T-helper 2 cell (primary cell): ENCODE results near the gene DLAT.
A peak's percentile ranks its signal among the peaks of the same experiment; 100 is the strongest.
"Not testable (repeated sequence)": the region's sequence is repeated elsewhere in the genome, so short reads cannot be mapped to it uniquely, and the experiment has no call there.

Experiments used
- DNase-seq, 5 experiments: peaks; one replicate each; pipeline versions ENCODE4 v3.0.0 to v3.0.0-alpha.2; 2012 to 2022

Gene DLAT

GRCh38 chr11:112050721-112051120 is 25.5 kb downstream of the DLAT start:
- no peak for DNase-seq

GRCh38 chr11:112051768-112052167 is 26.6 kb downstream of the DLAT start:
- no peak for DNase-seq

- peak in 1 of 5 experiments; percentile 64 for DNase-seq
Observed at GRCh38 chr11:112057170-112057569, 32.0 kb downstream of the DLAT start.

- no peak for DNase-seq
Observed at GRCh38 chr11:112058103-112058502, 32.9 kb downstream of the DLAT start.

- no peak for DNase-seq
Observed at GRCh38 chr11:112062923-112063322, 37.7 kb downstream of the DLAT start.

GRCh38 chr11:112073941-112074811 is 49.0 kb downstream of the DLAT start, which contains the start of the genes NKAPD1 and PIH1D2:
NKAPD1 (plus strand) TSS chr11:112074299; CDS start chr11:112075575, 1,276 bp downstream.
PIH1D2 (minus strand) TSS chr11:112074017; CDS start chr11:112073174, 843 bp downstream.
- DNase-seq = peak; percentile 35 to 87 (median 74)

- peak in 1 of 5 experiments; percentile 58 for DNase-seq
Observed at GRCh38 chr11:112082729-112083128, 57.5 kb downstream of the DLAT start.

- peak in 3 of 5 experiments; percentile 10 to 70 (median 11) for DNase-seq
Observed at GRCh38 chr11:112085822-112086421, 60.7 kb downstream of the DLAT start.

GRCh38 chr11:112086422-112087191 is 61.4 kb downstream of the DLAT start, which contains the start of the genes SDHD and TIMM8B:
SDHD (plus strand) TSS chr11:112086873; CDS start chr11:112086908, 35 bp downstream.
TIMM8B (minus strand) TSS chr11:112086756; CDS start chr11:112086723, 33 bp downstream.
- peak; percentile 87 to 97 (median 93) for DNase-seq

- peak in 1 of 5 experiments; percentile 4 for DNase-seq
Observed at GRCh38 chr11:112087212-112087611, 62.0 kb downstream of the DLAT start.

GRCh38 chr11:112095302-112095701 is 70.1 kb downstream of the DLAT start:
- not testable (repeated sequence) for DNase-seq

GRCh38 chr11:112096194-112096593 is 71.0 kb downstream of the DLAT start:
- no peak for DNase-seq

- no peak for DNase-seq
Observed at GRCh38 chr11:112097734-112098528, 72.7 kb downstream of the DLAT start.

- DNase-seq = no peak
Observed at GRCh38 chr11:112100462-112100861, 75.3 kb downstream of the DLAT start.

GRCh38 chr11:112103446-112103845 is 78.2 kb downstream of the DLAT start:
- DNase-seq = no peak

GRCh38 chr11:112106070-112106469 is 80.9 kb downstream of the DLAT start:
- DNase-seq = no peak
